GM23338 (cell line): ENCODE results near the gene TTC39B. TPM values are rescaled to one million over a fixed set of nuclear protein-coding genes. Genes with fewer than 3 reads are reported as not detected.

Source experiments
- ATAC-seq: fragments of 200-7000 bp; cut with Tn5 transposase; 3 replicates; pipeline ENCODE4 v1.9.1; 2020
- DNase-seq: peaks from one replicate; pipeline ENCODE4 v3.0.0-alpha.2; 2015; ENCODE audit warnings: low spot score
- H2AFZ ChIP-seq: fragments of 200-600 bp; sonication (generic); 2 replicates; pipeline ENCODE4 v1.8.0; 2016; ENCODE audit warnings: antibody characterized with exemption, mild to moderate bottlenecking, moderate library complexity
- H3F3A ChIP-seq: fragments of 200-600 bp; sonication (generic); replicated peaks from 2 replicates; pipeline ENCODE4 v1.8.0; 2017; ENCODE audit warnings: antibody characterized with exemption, mixed run types, low read depth
- H3K27ac ChIP-seq: fragments of 200-600 bp; sonication (generic); 2 replicates; pipeline ENCODE4 v1.6.1; 2016; ENCODE audit warnings: low read depth
- H3K27me3 ChIP-seq: fragments of 200-600 bp; sonication (generic); 2 replicates; pipeline ENCODE4 v1.8.0; 2016; ENCODE audit warnings: mild to moderate bottlenecking, mixed run types, moderate library complexity; ENCODE audit not compliant: insufficient read depth
- H3K36me3 ChIP-seq: fragments of 200-600 bp; sonication (generic); 2 replicates; pipeline ENCODE4 v1.8.0; 2016; ENCODE audit warnings: mild to moderate bottlenecking; ENCODE audit not compliant: insufficient read depth
- H3K4me1 ChIP-seq: fragments of 200-600 bp; sonication (generic); 2 replicates; pipeline ENCODE4 v1.8.0; 2016; ENCODE audit warnings: mild to moderate bottlenecking, moderate library complexity; ENCODE audit not compliant: insufficient read depth
- H3K4me2 ChIP-seq: fragments of 200-600 bp; sonication (generic); 2 replicates; pipeline ENCODE4 v1.7.1; 2017; ENCODE audit warnings: mixed run types
- H3K4me3 ChIP-seq: fragments of 200-600 bp; sonication (generic); 2 replicates; pipeline ENCODE4 v1.6.1; 2016; ENCODE audit warnings: mixed run types
- H3K79me2 ChIP-seq: fragments of 200-600 bp; sonication (generic); replicated peaks from 2 replicates; pipeline ENCODE4 v1.8.0; 2017; ENCODE audit warnings: mild to moderate bottlenecking; ENCODE audit not compliant: insufficient read depth
- H3K9me2 ChIP-seq: fragments of 200-600 bp; sonication (generic); 2 replicates; pipeline ENCODE4 v1.8.0; 2017; ENCODE audit not compliant: insufficient read depth
- H4K20me1 ChIP-seq: fragments of 200-600 bp; sonication (generic); replicated peaks from 2 replicates; pipeline ENCODE4 v1.8.0; 2017; ENCODE audit warnings: mild to moderate bottlenecking; ENCODE audit not compliant: insufficient read depth
- H3K27ac Mint-ChIP-seq: 2 replicates; pipeline ENCODE4 v1.8.0; 2020; ENCODE audit warnings: inconsistent platforms, mild to moderate bottlenecking, moderate library complexity, mixed read lengths
- H3K27me3 Mint-ChIP-seq: 3 replicates; pipeline ENCODE4 v1.8.0; 2022; ENCODE audit warnings: low read depth, mild to moderate bottlenecking, moderate library complexity, mixed read lengths, inconsistent platforms; ENCODE audit not compliant: insufficient read depth, poor library complexity
- H3K36me3 Mint-ChIP-seq: 3 replicates; pipeline ENCODE4 v1.8.0; 2021; ENCODE audit warnings: low read depth, mild to moderate bottlenecking, inconsistent platforms, moderate library complexity, mixed read lengths
- H3K4me1 Mint-ChIP-seq: 3 replicates; pipeline ENCODE4 v1.8.0; 2020; ENCODE audit warnings: mild to moderate bottlenecking, inconsistent platforms, mixed read lengths
- H3K4me3 Mint-ChIP-seq: 3 replicates; pipeline ENCODE4 v1.8.0; 2021; ENCODE audit warnings: moderate library complexity, mild to moderate bottlenecking, inconsistent platforms, mixed read lengths
- H3K9me3 Mint-ChIP-seq: 3 replicates; pipeline ENCODE4 v1.8.0; 2020; ENCODE audit warnings: moderate library complexity, mild to moderate bottlenecking, inconsistent platforms, mixed read lengths
- CREB1 ChIP-seq: fragments of 250-450 bp; sonication (Bioruptor Pico); IDR thresholded peaks from 2 replicates; pipeline ENCODE4 v1.5.0; 2020; ENCODE audit warnings: low read depth, mild to moderate bottlenecking, moderate library complexity
- CTCF ChIP-seq, 2 experiments: fragments of 200-600 bp in 1 of 2; sonication (generic) in 1 of 2; conservative IDR thresholded peaks; 2 replicates each; pipeline versions ENCODE4 v1.5.1 to v1.6.1; 2016 to 2017; ENCODE audit warnings: antibody characterized with exemption in 2 of 2, low read depth in 2 of 2, mild to moderate bottlenecking in 2 of 2, moderate library complexity in 1 of 2
- ETS1 ChIP-seq: IDR thresholded peaks from 2 replicates; pipeline ENCODE4 v1.6.1; 2016; ENCODE audit warnings: antibody characterized with exemption
- EZH2 ChIP-seq: fragments of 200-600 bp; sonication (generic); IDR thresholded peaks from one replicate; pipeline ENCODE4 v1.8.0; 2017; ENCODE audit warnings: antibody characterized with exemption, mild to moderate bottlenecking, low read depth; ENCODE audit not compliant: unreplicated experiment
- EZH2phosphoT487 ChIP-seq: fragments of 200-600 bp; sonication (generic); IDR thresholded peaks from one replicate; pipeline ENCODE4 v1.8.1; 2018; ENCODE audit warnings: antibody characterized with exemption; ENCODE audit not compliant: unreplicated experiment
- JUNB ChIP-seq: IDR thresholded peaks from one replicate; pipeline ENCODE4 v1.6.1; 2016; ENCODE audit warnings: antibody characterized with exemption; ENCODE audit not compliant: unreplicated experiment
- NANOG ChIP-seq: IDR thresholded peaks from 2 replicates; pipeline ENCODE4 v1.6.1; 2016; ENCODE audit warnings: antibody characterized with exemption, borderline replicate concordance
- POLR2AphosphoS5 ChIP-seq: IDR thresholded peaks from 2 replicates; pipeline ENCODE4 v1.6.1; 2016; ENCODE audit warnings: antibody characterized with exemption, low read depth
- REST ChIP-seq: IDR thresholded peaks from one replicate; pipeline ENCODE4 v1.6.1; 2018; ENCODE audit warnings: antibody characterized with exemption; ENCODE audit not compliant: unreplicated experiment
- STAT1 ChIP-seq: IDR thresholded peaks from one replicate; pipeline ENCODE4 v1.6.1; 2016; ENCODE audit warnings: antibody characterized with exemption; ENCODE audit not compliant: unreplicated experiment
- ZNF114 ChIP-seq: fragments of 250-450 bp; sonication (Bioruptor Pico); IDR thresholded peaks from 2 replicates; pipeline ENCODE4 v1.5.0; 2020; ENCODE audit warnings: mild to moderate bottlenecking, moderate library complexity
- polyA plus RNA-seq: library from polyadenylated mRNA; unstranded; fragments of >200 nt; fragmentation: Nextera tagmentation; extraction: Ambion mirVana; gene quantifications from 2 replicates; pipeline ENCODE4 v1.2.1, GENCODE V29; 2016
- total RNA-seq: library from RNA; depleted of rRNA; stranded (reverse); fragments of >200 nt; shearing (Covaris generic); gene quantifications from 2 replicates; pipeline ENCODE4 v1.2.3, GENCODE V29; 2014

TTC39B gene
- total and polyA plus RNA-seq, 2 experiments from 2014 or later = 2.8 to 11.1 TPM

GRCh38 chr9:15211160-15211814 lies 95.7 kb downstream of the TTC39B start (continued):
- TF ChIP-seq REST (no peak), STAT1 (no peak), EZH2phosphoT487 (no peak), ETS1 (no peak), CTCF (conservative IDR thresholded peaks at IDR 0.05; ENCODE audit: low read depth in 2 of 2) (peak; percentile 86 to 94), POLR2AphosphoS5 (no peak)

- H3K4me3 Mint-ChIP-seq = no peak overlapping the region
- no peak overlapping the region for H3K27ac ChIP-seq
- no peak for ATAC-seq
- H3K27ac Mint-ChIP-seq = no peak overlapping the region
- no peaks in the 10 kb centered on the region for H4K20me1 ChIP-seq
- H3K36me3 ChIP-seq = no peaks in the 10 kb centered on the region; the same call in 1 of the 2 replicates
- no peaks in the 10 kb centered on the region for H3K9me2 ChIP-seq
- peaks cover 16% of the 10 kb centered on the region for H3K36me3 Mint-ChIP-seq
- H3K79me2 ChIP-seq = no peaks in the 10 kb centered on the region
- no peak overlapping the region for H3K4me2 ChIP-seq
- H3K4me3 ChIP-seq = no peak overlapping the region
- H3K4me1 Mint-ChIP-seq = peaks cover 11% of the 10 kb centered on the region
- H3K9me3 Mint-ChIP-seq = no peaks in the 10 kb centered on the region
- no peak overlapping the region for H2AFZ ChIP-seq
- H3K27me3 ChIP-seq = no peaks in the 10 kb centered on the region
- DNase-seq = no peak
- no peaks in the 10 kb centered on the region; the same call in none of the 2 replicates for H3K4me1 ChIP-seq
- H3K27me3 Mint-ChIP-seq = no peaks in the 10 kb centered on the region
- no peaks in the 10 kb centered on the region for H3F3A ChIP-seq
- no peak for TF ChIP-seq STAT1
- no peak for TF ChIP-seq NANOG
- no peak for TF ChIP-seq CTCF (conservative IDR thresholded peaks at IDR 0.05; ENCODE audit: low read depth in 2 of 2)
- TF ChIP-seq ZNF114 (CRISPR knock-in tag) = no peak
- no peak for TF ChIP-seq JUNB
- TF ChIP-seq ETS1 = no peak
- TF ChIP-seq POLR2AphosphoS5 = no peak
- no peak for TF ChIP-seq REST
- TF ChIP-seq EZH2phosphoT487 = no peak
- TF ChIP-seq CREB1 (CRISPR knock-in tag) = no peak
- TF ChIP-seq EZH2 = no peak
Measured at GRCh38 chr9:15206903-15207696, 99.9 kb downstream of the TTC39B start.
